Upper lobe of left lung (tissue), 6 donors: Measurements from ENCODE around the gene TARM1. TPM values are rescaled to one million over a fixed set of nuclear protein-coding genes. Genes with fewer than 3 reads are reported as not detected.

Experiments used
- ATAC-seq, 2 donors: fragments of 200-7000 bp; cut with Tn5 transposase; one replicate each; pipeline ENCODE4 v1.9.1; 2022; ENCODE audit warnings: mild to moderate bottlenecking in 2 of 2, moderate library complexity in 2 of 2; ENCODE audit not compliant: low FRiP score in 2 of 2
- DNase-seq, 2 donors: peaks; one replicate each; pipeline ENCODE4 v3.0.0-alpha.2; 2019 to 2020
- H3K27ac ChIP-seq, 4 donors: fragments of 200-600 bp; sonication (generic); one replicate each; pipeline ENCODE4 v1.5.1; 2016 to 2019
- H3K27me3 ChIP-seq, 4 donors: fragments of 200-600 bp; sonication (generic); one replicate each; pipeline ENCODE4 v1.5.1; 2017 to 2019
- H3K36me3 ChIP-seq, 4 donors: fragments of 200-600 bp; sonication (generic); one replicate each; pipeline ENCODE4 v1.5.1; 2016 to 2019
- H3K4me1 ChIP-seq, 4 donors: fragments of 200-600 bp; sonication (generic); one replicate each; pipeline ENCODE4 v1.5.1; 2018 to 2019
- H3K4me3 ChIP-seq, 4 donors: fragments of 200-600 bp; sonication (generic); one replicate each; pipeline ENCODE4 v1.5.1; 2017 to 2019; ENCODE audit warnings: mild to moderate bottlenecking in 2 of 4, moderate library complexity in 1 of 4
- H3K9me3 ChIP-seq, 4 donors: fragments of 200-600 bp; sonication (generic); one replicate each; pipeline ENCODE4 v1.5.1; 2018 to 2019
- CTCF ChIP-seq, 6 experiments: fragments of 450-650 bp in 4 of 6; fragments of 200-600 bp in 2 of 6; sonication (generic) in 2 of 6; IDR thresholded peaks; one replicate each; pipeline ENCODE4 v1.5.1; 2016 to 2019; ENCODE audit warnings: antibody characterized with exemption in 6 of 6
- EP300 ChIP-seq, 4 donors: sonication (generic); formaldehyde crosslinking; IDR thresholded peaks; one replicate each; pipeline ENCODE4 v1.5.1; 2017; ENCODE audit warnings: antibody characterized with exemption in 4 of 4, control low read depth in 2 of 4
- POLR2A ChIP-seq, 4 donors: fragments of 450-650 bp; IDR thresholded peaks; one replicate each; pipeline ENCODE4 v1.5.1; 2016 to 2017; ENCODE audit warnings: antibody characterized with exemption in 4 of 4, mild to moderate bottlenecking in 2 of 4
- POLR2AphosphoS5 ChIP-seq, 2 donors: sonication (generic); formaldehyde crosslinking; IDR thresholded peaks; one replicate each; pipeline ENCODE4 v1.5.1; 2017; ENCODE audit warnings: antibody characterized with exemption in 2 of 2
- WGBS, 2 donors: methylation state at CpG; one replicate each; pipeline ENCODE4 v1.1.5; 2017 to 2018; 5-methylcytosine and 5-hydroxymethylcytosine counted together
- total RNA-seq, 6 donors: library from RNA; depleted of rRNA in 4 of 6; stranded (reverse); fragments of >200 nt in 4 of 6; gene quantifications; one replicate each; pipeline versions ENCODE4 v1.1.0 to v1.2.1, GENCODE V29; 2016 to 2021
- donor health status: DM: no; HTN: no; CAD: no; lungs with moderate emphysema.
- donor health status: DM: no; HTN: yes; CAD: no; lungs with severe emphysema.

Gene TARM1
- total RNA-seq, 6 donors from 2014 or later: not detected

GRCh38 chr19:54069470-54069869, 11.7 kb downstream of the TARM1 start:
- H3K4me3 ChIP-seq: no peak overlapping the region
- H3K36me3 ChIP-seq: no peaks in the 10 kb centered on the region
- H3K27ac ChIP-seq: no peak overlapping the region
- H3K4me1 ChIP-seq: no peaks in the 10 kb centered on the region
- no peaks in the 10 kb centered on the region for H3K27me3 ChIP-seq
- DNase-seq: no peak
- ATAC-seq: no peak
- TF ChIP-seq CTCF (IDR thresholded peaks at IDR 0.05): no peak
- H3K9me3 ChIP-seq: peaks cover 0 to 4% (median 0%) of the 10 kb centered on the region in 4 donors
- WGBS, 2 donors: 52 to 56% methylated on average over 5 of the region's 5 CpGs

GRCh38 chr19:54063350-54064116, 17.6 kb downstream of the TARM1 start, which contains the start of gene VSTM1:
VSTM1 (minus strand) TSS chr19:54063897; CDS start chr19:54063777, 120 bp downstream.
- TF ChIP-seq POLR2AphosphoS5 (IDR thresholded peaks at IDR 0.05) (no peak), EP300 (IDR thresholded peaks at IDR 0.05) (no peak), POLR2A (IDR thresholded peaks at IDR 0.05) (no peak), CTCF (IDR thresholded peaks at IDR 0.05) (no peak)
- Histone ChIP-seq H3K36me3 (no peaks in the 10 kb centered on the region), H3K27ac (peak within 1 kb of the TSS in 2 of 4 donors; percentile 7 to 34), H3K9me3 (no peaks in the 10 kb centered on the region), H3K4me3 (no peak within 1 kb of the TSS), H3K27me3 (no peaks in the 10 kb centered on the region), H3K4me1 (no peaks in the 10 kb centered on the region)
- ATAC-seq (peak in 1 of 2 donors; percentile 40), DNase-seq (no peak)
- WGBS, 2 donors: 70 to 71% methylated on average over 34 of the region's 34 CpGs

- Histone ChIP-seq H3K27ac (no peak overlapping the region), H3K36me3 (no peaks in the 10 kb centered on the region), H3K27me3 (no peaks in the 10 kb centered on the region), H3K9me3 (no peaks in the 10 kb centered on the region), H3K4me1 (no peaks in the 10 kb centered on the region), H3K4me3 (no peak overlapping the region)
- peak in 1 of 2 donors; percentile 64 for DNase-seq
- ATAC-seq: peak; percentile 73 to 81
- WGBS, 2 donors: 36 to 40% methylated on average over 9 of the region's 9 CpGs
- TF ChIP-seq POLR2A (IDR thresholded peaks at IDR 0.05) (no peak), CTCF (IDR thresholded peaks at IDR 0.05) (no peak), POLR2AphosphoS5 (IDR thresholded peaks at IDR 0.05) (no peak)
Observed at GRCh38 chr19:54062643-54063042, 18.5 kb downstream of the TARM1 start.

DNA sequence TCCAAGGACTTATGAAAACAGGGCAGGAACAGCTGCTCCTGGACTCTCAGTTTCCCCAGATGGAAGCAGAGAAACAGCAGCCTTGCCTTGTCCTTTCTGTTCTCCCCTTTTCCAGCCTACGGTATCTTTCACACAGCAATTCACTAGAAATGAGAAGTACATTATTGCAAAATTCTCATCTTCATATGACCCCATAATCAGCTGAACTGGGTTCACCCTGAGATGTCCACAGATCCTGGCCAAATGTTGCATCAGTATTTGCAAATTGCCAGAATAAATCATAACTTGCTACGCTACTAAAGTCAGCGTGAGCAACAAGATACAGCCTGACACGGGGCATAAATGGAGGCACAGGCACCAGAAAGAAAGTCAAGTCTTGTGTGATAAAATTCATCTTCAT, 33.5 kb downstream of the TARM1 start:
- Histone ChIP-seq H3K27me3 (no peaks in the 10 kb centered on the region), H3K4me3 (no peak overlapping the region), H3K36me3 (no peaks in the 10 kb centered on the region), H3K27ac (no peak overlapping the region), H3K9me3 (no peaks in the 10 kb centered on the region), H3K4me1 (peaks cover 0 to 5% (median 0%) of the 10 kb centered on the region in 4 donors)
- peak in 1 of 2 donors; percentile 48 for TF ChIP-seq POLR2AphosphoS5 (IDR thresholded peaks at IDR 0.05)
- TF ChIP-seq EP300 (IDR thresholded peaks at IDR 0.05): peak in 1 of 4 donors; percentile 9
- TF ChIP-seq POLR2A (IDR thresholded peaks at IDR 0.05): no peak
- TF ChIP-seq CTCF (IDR thresholded peaks at IDR 0.05): no peak
- 61 to 71% methylated on average over 4 of the region's 4 CpGs for WGBS, 2 donors
- ATAC-seq (peak in 1 of 2 donors; percentile 72), DNase-seq (no peak)

DNA sequence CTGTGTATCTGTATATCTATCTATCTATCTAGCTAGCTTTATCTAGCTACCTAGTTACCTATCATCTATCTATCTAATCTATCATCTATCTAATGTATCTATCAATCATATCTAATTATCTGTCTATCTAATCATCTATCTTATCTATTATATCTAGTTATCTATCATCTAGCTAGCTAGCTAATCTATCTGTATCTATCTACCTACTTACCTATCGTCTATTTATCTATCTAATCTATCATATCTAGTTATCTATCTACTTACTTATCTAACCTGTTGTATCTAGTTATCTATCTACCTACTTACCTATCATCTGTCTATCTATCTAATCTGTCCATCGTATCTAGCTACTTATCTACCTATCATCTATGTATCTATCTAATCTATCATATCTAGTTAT, 35.4 kb downstream of the TARM1 start:
- H3K4me3 ChIP-seq: no peak overlapping the region
- H3K27ac ChIP-seq: no peak overlapping the region
- ATAC-seq: no peak
- DNase-seq: no peak
- H3K27me3 ChIP-seq: no peaks in the 10 kb centered on the region
- TF ChIP-seq POLR2AphosphoS5 (IDR thresholded peaks at IDR 0.05): no peak
- TF ChIP-seq CTCF (IDR thresholded peaks at IDR 0.05): no peak
- no peak for TF ChIP-seq EP300 (IDR thresholded peaks at IDR 0.05)
- no peak for TF ChIP-seq POLR2A (IDR thresholded peaks at IDR 0.05)
- H3K36me3 ChIP-seq: no peaks in the 10 kb centered on the region
- H3K9me3 ChIP-seq: no peaks in the 10 kb centered on the region
- H3K4me1 ChIP-seq: peaks cover 0 to 5% (median 0%) of the 10 kb centered on the region in 4 donors
- WGBS, 2 donors: 68 to 77% methylated on average over 2 of the region's 2 CpGs
